Thyroid gland (tissue), 4 donors: ENCODE measurements around the gene LRMDA. TPM values are rescaled to one million over a fixed set of nuclear protein-coding genes. Genes with fewer than 3 reads are reported as not detected.

Source experiments
- DNase-seq, 2 donors: peaks; one replicate each; pipeline ENCODE4 v3.0.0-alpha.2; 2019
- H3K27ac ChIP-seq, 3 donors: fragments of 200-600 bp; sonication (generic); 1 replicate in 2 of 3; 2 replicates in 1 of 3; pipeline ENCODE4 v1.5.1; 2016 to 2019; ENCODE audit warnings: mild to moderate bottlenecking in 1 of 3, moderate library complexity in 1 of 3
- H3K27me3 ChIP-seq: fragments of 200-600 bp; sonication (generic); one replicate; pipeline ENCODE4 v1.5.1; 2019
- H3K36me3 ChIP-seq, 2 donors: fragments of 200-600 bp; sonication (generic); one replicate each; pipeline ENCODE4 v1.5.1; 2016 to 2019
- H3K4me1 ChIP-seq, 2 donors: fragments of 200-600 bp; sonication (generic); one replicate each; pipeline ENCODE4 v1.5.1; 2017 to 2019
- H3K4me3 ChIP-seq, 3 donors: fragments of 200-600 bp; sonication (generic); replicated peaks in 1 of 3; 1 replicate in 2 of 3; 2 replicates in 1 of 3; pipeline ENCODE4 v1.5.1; 2016; ENCODE audit warnings: mild to moderate bottlenecking in 1 of 3
- H3K9me3 ChIP-seq: fragments of 200-600 bp; sonication (generic); one replicate; pipeline ENCODE4 v1.5.1; 2017
- CTCF ChIP-seq, 6 experiments: fragments of 200-600 bp in 3 of 6; fragments of 450-650 bp in 3 of 6; sonication (generic) in 3 of 6; IDR thresholded peaks; one replicate each; pipeline ENCODE4 v1.5.1; 2016 to 2019; ENCODE audit warnings: antibody characterized with exemption in 6 of 6, mild to moderate bottlenecking in 2 of 6, inconsistent platforms in 1 of 6, moderate library complexity in 1 of 6
- POLR2A ChIP-seq, 2 donors: fragments of 450-650 bp; IDR thresholded peaks; one replicate each; pipeline ENCODE4 v1.6.1; 2017; ENCODE audit warnings: antibody characterized with exemption in 2 of 2, mild to moderate bottlenecking in 2 of 2, moderate library complexity in 1 of 2
- WGBS, 2 donors: methylation state at CpG; one replicate each; pipeline ENCODE4 v1.1.5; 2017; 5-methylcytosine and 5-hydroxymethylcytosine counted together
- intact Hi-C: fragments of 100-400 bp; cut with DNase I; formaldehyde crosslinking; loops from one replicate; pipeline ENCODE4 v1.15.1; 2023
- total RNA-seq, 4 donors: library from RNA; depleted of rRNA; stranded (reverse); fragments of >200 nt; gene quantifications; one replicate each; pipeline ENCODE4 v1.2.3, GENCODE V29; 2016

LRMDA gene
- total RNA-seq, 4 donors from 2014 or later: 16.5 to 31.7 (median 23.2) TPM

DNA sequence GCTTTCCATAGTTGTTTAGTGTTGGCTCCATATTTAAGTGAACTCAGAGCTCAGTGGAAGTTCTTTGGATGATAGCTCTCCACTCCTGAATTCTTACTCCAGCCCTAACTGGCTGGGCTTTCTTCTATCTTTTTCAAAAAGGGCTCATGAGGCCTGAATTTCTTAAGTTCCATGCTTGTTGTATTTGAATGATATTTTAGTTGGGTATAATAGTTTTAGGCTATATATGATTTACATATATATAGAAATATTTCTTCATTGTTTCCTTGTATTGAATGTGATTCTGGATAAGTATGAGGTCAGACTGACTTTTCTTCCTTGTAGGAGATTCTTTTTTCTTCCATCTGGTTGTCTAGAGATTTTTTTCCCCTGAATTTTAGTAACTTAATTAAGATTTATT is 843.5 kb downstream of the LRMDA start:
- no peak for DNase-seq
- intact Hi-C loops: no loop called here
- TF ChIP-seq POLR2A (IDR thresholded peaks at IDR 0.05) (no peak), CTCF (IDR thresholded peaks at IDR 0.05) (no peak)

DNA sequence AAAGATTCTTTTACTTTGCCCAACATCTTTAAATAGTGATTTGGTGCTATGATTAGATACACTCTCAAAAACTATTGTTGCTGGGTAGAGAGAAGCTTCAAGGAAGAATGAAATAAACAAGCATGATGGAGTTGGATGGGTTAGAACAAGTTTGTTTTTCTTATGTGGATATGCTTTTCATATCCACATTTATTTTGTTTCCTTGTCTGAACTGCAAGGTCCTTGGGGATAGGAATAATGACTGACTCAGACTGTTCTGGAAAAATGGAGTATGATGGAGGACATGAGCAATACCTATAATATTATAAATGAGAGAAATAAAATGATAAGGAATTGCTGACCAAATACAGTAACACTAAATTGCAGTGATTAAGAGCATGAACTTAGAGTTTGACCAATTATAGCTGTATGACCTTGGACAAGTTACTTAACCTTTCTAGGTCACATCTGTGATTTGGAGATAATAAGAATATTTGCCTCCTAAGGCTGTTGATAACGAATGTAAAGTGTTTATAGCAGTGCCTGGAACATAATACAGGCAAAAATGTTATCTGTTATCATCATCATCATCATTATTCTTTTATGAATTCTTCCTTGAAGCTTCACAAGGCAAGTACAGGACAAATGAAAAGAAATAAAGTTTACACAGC is 847.5 kb downstream of the LRMDA start:
- intact Hi-C loops: no loop called here
- no peak overlapping the region for H3K4me3 ChIP-seq
- WGBS, 2 donors: 59 to 65% methylated on average over 1 of the region's 1 CpG
- TF ChIP-seq CTCF (IDR thresholded peaks at IDR 0.05): no peak
- TF ChIP-seq POLR2A (IDR thresholded peaks at IDR 0.05): no peak
- no peak overlapping the region for H3K27ac ChIP-seq
- no peaks in the 10 kb centered on the region for H3K27me3 ChIP-seq
- H3K36me3 ChIP-seq: no peaks in the 10 kb centered on the region
- no peaks in the 10 kb centered on the region for H3K9me3 ChIP-seq
- H3K4me1 ChIP-seq: no peaks in the 10 kb centered on the region
- DNase-seq: no peak

More for the DNA sequence above, 843.5 kb downstream of the LRMDA start:
- Histone ChIP-seq H3K4me1 (no peaks in the 10 kb centered on the region), H3K27ac (no peak overlapping the region), H3K36me3 (no peaks in the 10 kb centered on the region), H3K4me3 (no peak overlapping the region), H3K9me3 (no peaks in the 10 kb centered on the region), H3K27me3 (no peaks in the 10 kb centered on the region)

DNA sequence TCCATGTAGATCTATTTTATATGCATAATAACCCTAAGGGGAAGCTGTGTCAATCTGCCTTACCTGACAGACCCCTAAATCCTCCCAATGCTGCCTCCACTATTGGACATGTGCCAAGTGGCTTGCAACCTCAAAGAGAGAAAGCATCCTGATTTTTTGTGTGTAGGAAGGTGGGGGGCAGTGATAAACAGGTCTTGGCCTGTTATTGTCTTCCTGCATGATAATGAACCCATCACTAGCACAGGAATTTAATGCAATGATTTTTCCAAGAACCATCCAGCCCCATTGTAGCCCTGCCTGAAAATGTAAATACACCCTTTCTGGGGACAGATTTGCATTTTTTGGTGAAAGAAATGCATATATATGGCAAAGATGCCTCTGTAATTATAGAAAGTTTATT is 850.2 kb downstream of the LRMDA start:
- Histone ChIP-seq H3K27me3 (no peaks in the 10 kb centered on the region), H3K4me1 (no peaks in the 10 kb centered on the region), H3K9me3 (no peaks in the 10 kb centered on the region), H3K4me3 (no peak overlapping the region), H3K36me3 (no peaks in the 10 kb centered on the region), H3K27ac (no peak overlapping the region)
- no peak for TF ChIP-seq CTCF (IDR thresholded peaks at IDR 0.05)
- no peak for TF ChIP-seq POLR2A (IDR thresholded peaks at IDR 0.05)
- DNase-seq: no peak
- intact Hi-C loops: no loop called here

DNA sequence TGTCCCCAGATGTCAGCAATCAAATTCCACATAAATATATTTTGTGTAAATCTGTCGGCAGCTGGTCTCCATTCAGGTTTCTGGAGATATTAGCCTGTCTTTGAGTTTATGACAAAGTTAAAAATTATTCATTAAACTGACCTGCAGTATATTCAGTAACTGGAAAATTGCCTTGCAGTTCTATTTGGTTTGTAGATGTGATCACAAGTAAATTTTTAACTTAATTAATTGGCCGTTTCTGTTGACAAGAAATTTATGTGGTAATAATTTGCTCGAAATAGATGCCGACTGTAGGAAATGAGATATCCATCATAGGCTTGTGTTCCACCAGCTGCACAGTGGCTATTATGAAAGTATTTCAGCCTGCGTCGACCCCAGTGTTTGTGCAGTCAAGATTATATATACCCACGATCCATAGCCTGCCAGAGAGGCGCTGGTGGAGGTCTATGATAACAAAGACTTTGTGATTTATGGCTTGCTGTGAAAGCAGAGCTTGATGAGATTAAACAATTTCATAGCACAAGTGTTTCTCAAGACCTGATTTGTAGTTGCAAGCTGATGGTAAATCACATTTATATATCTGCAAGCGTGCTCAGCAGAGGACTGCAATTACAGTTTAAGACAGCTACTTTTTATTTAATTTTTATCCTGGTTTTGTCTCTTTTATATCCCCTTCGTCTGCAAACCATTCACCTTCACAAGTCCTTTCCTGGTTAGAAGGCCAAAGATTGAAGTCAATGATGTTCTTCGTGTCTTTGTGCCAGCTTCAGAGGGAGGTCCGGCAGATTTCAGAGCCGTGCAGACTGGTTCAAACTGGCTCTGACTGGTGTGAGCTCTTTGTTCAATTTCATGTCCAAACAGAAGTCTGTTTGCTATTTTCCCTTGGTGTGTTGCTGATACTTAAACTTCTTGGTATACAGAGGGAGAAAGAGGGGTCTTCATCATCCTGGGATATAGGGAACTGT is 850.9 kb downstream of the LRMDA start:
- H3K27me3 ChIP-seq: no peaks in the 10 kb centered on the region
- no peak for DNase-seq
- no peaks in the 10 kb centered on the region for H3K4me1 ChIP-seq
- intact Hi-C loops: no loop called here
- WGBS, 2 donors: 72 to 81% methylated on average over 13 of the region's 13 CpGs
- no peak for TF ChIP-seq POLR2A (IDR thresholded peaks at IDR 0.05)
- TF ChIP-seq CTCF (IDR thresholded peaks at IDR 0.05): no peak
- H3K9me3 ChIP-seq: no peaks in the 10 kb centered on the region
- H3K4me3 ChIP-seq: no peak overlapping the region
- H3K36me3 ChIP-seq: no peaks in the 10 kb centered on the region
- no peak overlapping the region for H3K27ac ChIP-seq

- no peak for DNase-seq
- no peaks in the 10 kb centered on the region for H3K9me3 ChIP-seq
- intact Hi-C loops: no loop called here
- H3K4me1 ChIP-seq: no peaks in the 10 kb centered on the region
- no peaks in the 10 kb centered on the region for H3K27me3 ChIP-seq
- H3K36me3 ChIP-seq: no peaks in the 10 kb centered on the region
- 91 to 95% methylated on average over 2 of the region's 2 CpGs for WGBS, 2 donors
- H3K4me3 ChIP-seq: no peak overlapping the region
- H3K27ac ChIP-seq: no peak overlapping the region
- TF ChIP-seq POLR2A (IDR thresholded peaks at IDR 0.05): no peak
Observed at GRCh38 chr10:76284351-76284750, 852.9 kb downstream of the LRMDA start.
